ENCODE data around the gene SLX4IP.

GRCh38 chr20:10675450-10675848 is 240.3 kb downstream of the SLX4IP start:
- TF ChIP-seq POLR2AphosphoS5 (IDR thresholded peaks at IDR 0.05): no peak
- TF ChIP-seq CTCF (IDR thresholded peaks at IDR 0.05): no peak
- no peak for TF ChIP-seq POLR2A (IDR thresholded peaks at IDR 0.05)

Data from prostate gland (tissue), 2 donors.